CD14-positive monocyte (primary cell): ENCODE data around the gene AGFG1. TPM values are rescaled to one million over a fixed set of nuclear protein-coding genes. Genes with fewer than 3 reads are reported as not detected.

ENCODE experiments used
- DNase-seq, 3 donors: peaks; one replicate each; pipeline ENCODE4 v3.0.0-alpha.2; 2011 to 2022
- H2AFZ ChIP-seq: 2 replicates; pipeline ENCODE4 v1.6.0; 2012; ENCODE audit warnings: mild to moderate bottlenecking, low read depth, low read length, inconsistent platforms; ENCODE audit not compliant: insufficient read depth, poor library complexity, severe bottlenecking
- H3K27ac ChIP-seq, 2 donors: 1 replicate in 1 of 2; 2 replicates in 1 of 2; pipeline ENCODE4 v1.5.1; 2012 to 2013; ENCODE audit warnings: low read length in 2 of 2, control low read depth in 1 of 2, inconsistent platforms in 1 of 2, low read depth in 1 of 2, mild to moderate bottlenecking in 1 of 2
- H3K27me3 ChIP-seq, 2 donors: one replicate each; pipeline versions ENCODE4 v1.6.0 to v1.6.1; 2011 to 2013; ENCODE audit warnings: low read length in 2 of 2; ENCODE audit not compliant: control insufficient read depth in 2 of 2, insufficient read depth in 2 of 2
- H3K36me3 ChIP-seq, 2 donors: replicated peaks in 1 of 2; 1 replicate in 1 of 2; 2 replicates in 1 of 2; pipeline versions ENCODE4 v1.5.1 to v1.6.1; 2012 to 2013; ENCODE audit warnings: low read length in 2 of 2, control low read depth in 1 of 2, inconsistent platforms in 1 of 2, mild to moderate bottlenecking in 1 of 2; ENCODE audit not compliant: insufficient read depth in 2 of 2, control insufficient read depth in 1 of 2
- H3K4me1 ChIP-seq, 2 donors: 1 replicate in 1 of 2; 2 replicates in 1 of 2; pipeline versions ENCODE4 v1.5.1 to v1.6.1; 2012 to 2013; ENCODE audit warnings: low read length in 2 of 2, control low read depth in 1 of 2, inconsistent platforms in 1 of 2, mild to moderate bottlenecking in 1 of 2, moderate library complexity in 1 of 2; ENCODE audit not compliant: insufficient read depth in 2 of 2, control insufficient read depth in 1 of 2
- H3K4me2 ChIP-seq: replicated peaks from 2 replicates; pipeline ENCODE3; 2012; ENCODE audit warnings: low read length, moderate library complexity, mild to moderate bottlenecking; ENCODE audit not compliant: poor library complexity, severe bottlenecking; ENCODE audit errors: extremely low read depth
- H3K4me3 ChIP-seq, 3 experiments: fragments of 200-600 bp in 1 of 3; sonication (generic) in 1 of 3; replicated peaks in 1 of 3; 1 replicate in 2 of 3; 2 replicates in 1 of 3; pipeline ENCODE4 v1.5.1; 2011 to 2013; ENCODE audit warnings: low read length in 3 of 3, mild to moderate bottlenecking in 3 of 3, control low read depth in 2 of 3, low read depth in 2 of 3, inconsistent platforms in 1 of 3, moderate library complexity in 1 of 3
- H3K79me2 ChIP-seq: 2 replicates; pipeline ENCODE4 v1.6.0; 2012; ENCODE audit warnings: mild to moderate bottlenecking, control low read depth, inconsistent platforms, low read length, moderate library complexity; ENCODE audit not compliant: insufficient read depth
- H3K9ac ChIP-seq: 2 replicates; pipeline ENCODE4 v1.6.0; 2017; ENCODE audit warnings: low read length, mild to moderate bottlenecking; ENCODE audit not compliant: insufficient read depth, poor library complexity, severe bottlenecking
- H3K9me3 ChIP-seq, 2 donors: replicated peaks in 1 of 2; 1 replicate in 1 of 2; 2 replicates in 1 of 2; pipeline versions ENCODE4 v1.5.1 to v1.6.1; 2012 to 2013; ENCODE audit warnings: low read length in 2 of 2, control low read depth in 1 of 2; ENCODE audit not compliant: control insufficient read depth in 1 of 2, insufficient read depth in 1 of 2
- H4K20me1 ChIP-seq: 2 replicates; pipeline ENCODE4 v1.6.0; 2012; ENCODE audit warnings: mild to moderate bottlenecking, low read length, control low read depth, moderate library complexity; ENCODE audit not compliant: insufficient read depth
- H3K27ac Mint-ChIP-seq, 7 donors: one replicate each; pipeline ENCODE4 v1.8.0; 2020; ENCODE audit warnings: mild to moderate bottlenecking in 7 of 7, mixed read lengths in 7 of 7, moderate library complexity in 6 of 7, inconsistent platforms in 2 of 7
- H3K27me3 Mint-ChIP-seq, 3 donors: one replicate each; pipeline ENCODE4 v1.8.0; 2021 to 2022; ENCODE audit warnings: low read depth in 3 of 3, mild to moderate bottlenecking in 3 of 3, mixed read lengths in 3 of 3, moderate library complexity in 3 of 3, inconsistent platforms in 1 of 3
- H3K36me3 Mint-ChIP-seq, 2 donors: one replicate each; pipeline ENCODE4 v1.8.0; 2020; ENCODE audit warnings: mixed read lengths in 2 of 2, inconsistent platforms in 1 of 2, mild to moderate bottlenecking in 1 of 2
- H3K4me1 Mint-ChIP-seq: one replicate; pipeline ENCODE4 v1.8.0; 2020; ENCODE audit warnings: mild to moderate bottlenecking, mixed read lengths
- H3K4me3 Mint-ChIP-seq, 2 donors: one replicate each; pipeline ENCODE4 v1.8.0; 2020; ENCODE audit warnings: mild to moderate bottlenecking in 2 of 2, mixed read lengths in 2 of 2, moderate library complexity in 1 of 2
- H3K9me3 Mint-ChIP-seq, 7 donors: one replicate each; pipeline ENCODE4 v1.8.0; 2020 to 2022; ENCODE audit warnings: mixed read lengths in 7 of 7, mild to moderate bottlenecking in 6 of 7, moderate library complexity in 6 of 7, inconsistent platforms in 2 of 7
- WGBS: methylation state at CpG from one replicate; pipeline ENCODE4 v1.1.5; 2013; ENCODE audit warnings: missing lambda C conversion rate; ENCODE audit not compliant: insufficient coverage; 5-methylcytosine and 5-hydroxymethylcytosine counted together
- intact Hi-C, 2 donors: fragments of 100-400 bp; cut with micrococcal nuclease; formaldehyde crosslinking; loops; one replicate each; pipeline versions ENCODE4 v1.15.0 to v1.15.1; 2023
- polyA plus RNA-seq, 3 donors: library from polyadenylated mRNA; depleted of rRNA in 1 of 3; unstranded in 2 of 3; stranded (reverse) in 1 of 3; fragments of 300-500 nt in 2 of 3; fragments of >200 nt in 1 of 3; fragmentation: Illumina TruSeq in 2 of 3; gene quantifications; 1 replicate in 2 of 3; 2 replicates in 1 of 3; pipeline ENCODE4 v1.2.3, GENCODE V29; 2012 to 2021
- TF ChIP-seq, protein P1 (sequence below): fragments of 200-600 bp; IDR thresholded peaks from one replicate; pipeline ENCODE4 v1.8.0; 2022; ENCODE audit warnings: antibody characterized with exemption, mild to moderate bottlenecking

The AGFG1 gene
- polyA plus RNA-seq, 3 donors = 17.3 to 76.1 (median 56.9) TPM

DNA sequence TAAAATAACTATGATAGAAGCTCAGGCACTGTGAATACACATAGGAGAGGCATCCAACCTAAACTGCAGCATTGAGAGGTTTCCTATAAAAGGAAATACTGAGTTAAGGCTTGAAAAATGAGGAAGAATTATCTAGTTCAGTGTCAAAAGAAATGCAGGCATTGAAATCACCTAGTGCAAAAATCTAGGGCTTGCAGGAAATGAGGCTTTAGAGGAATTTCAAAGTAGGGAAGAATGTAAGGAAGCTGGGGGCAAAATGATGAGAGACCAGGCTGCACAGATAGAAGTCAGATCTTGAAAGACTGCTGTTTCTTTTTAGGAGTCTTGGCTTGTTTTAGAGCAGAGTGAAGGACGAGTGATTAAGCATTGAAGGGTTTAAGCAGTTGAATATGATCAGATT lies 98.7 kb downstream of the AGFG1 start:
- Histone ChIP-seq H3K27me3 (no peaks in the 10 kb centered on the region), H3K9me3 (no peaks in the 10 kb centered on the region), H3K4me2 (no peak overlapping the region), H3K27ac (no peak overlapping the region), H4K20me1 (peaks cover 16% of the 10 kb centered on the region), H3K4me3 (no peak overlapping the region), H3K79me2 (no peaks in the 10 kb centered on the region), H3K36me3 (peaks cover 0 to 6% of the 10 kb centered on the region in 2 donors), H3K4me1 (no peaks in the 10 kb centered on the region), H3K9ac (no peak overlapping the region), H2AFZ (no peak overlapping the region)
- DNase-seq = no peak
- WGBS = 71% methylated on average over 1 of the region's 1 CpG
- H3K4me3 Mint-ChIP-seq = no peak overlapping the region
- H3K27ac Mint-ChIP-seq = no peak overlapping the region
- no peaks in the 10 kb centered on the region for H3K4me1 Mint-ChIP-seq
- TF ChIP-seq, protein P1, sequence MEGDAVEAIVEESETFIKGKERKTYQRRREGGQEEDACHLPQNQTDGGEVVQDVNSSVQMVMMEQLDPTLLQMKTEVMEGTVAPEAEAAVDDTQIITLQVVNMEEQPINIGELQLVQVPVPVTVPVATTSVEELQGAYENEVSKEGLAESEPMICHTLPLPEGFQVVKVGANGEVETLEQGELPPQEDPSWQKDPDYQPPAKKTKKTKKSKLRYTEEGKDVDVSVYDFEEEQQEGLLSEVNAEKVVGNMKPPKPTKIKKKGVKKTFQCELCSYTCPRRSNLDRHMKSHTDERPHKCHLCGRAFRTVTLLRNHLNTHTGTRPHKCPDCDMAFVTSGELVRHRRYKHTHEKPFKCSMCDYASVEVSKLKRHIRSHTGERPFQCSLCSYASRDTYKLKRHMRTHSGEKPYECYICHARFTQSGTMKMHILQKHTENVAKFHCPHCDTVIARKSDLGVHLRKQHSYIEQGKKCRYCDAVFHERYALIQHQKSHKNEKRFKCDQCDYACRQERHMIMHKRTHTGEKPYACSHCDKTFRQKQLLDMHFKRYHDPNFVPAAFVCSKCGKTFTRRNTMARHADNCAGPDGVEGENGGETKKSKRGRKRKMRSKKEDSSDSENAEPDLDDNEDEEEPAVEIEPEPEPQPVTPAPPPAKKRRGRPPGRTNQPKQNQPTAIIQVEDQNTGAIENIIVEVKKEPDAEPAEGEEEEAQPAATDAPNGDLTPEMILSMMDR = no peak
- H3K27me3 Mint-ChIP-seq = peaks cover 0 to 9% (median 2%) of the 10 kb centered on the region in 3 donors
- H3K9me3 Mint-ChIP-seq = no peaks in the 10 kb centered on the region
- H3K36me3 Mint-ChIP-seq = peaks cover 4 to 5% of the 10 kb centered on the region in 2 donors
- intact Hi-C loops = no loop called here

DNA sequence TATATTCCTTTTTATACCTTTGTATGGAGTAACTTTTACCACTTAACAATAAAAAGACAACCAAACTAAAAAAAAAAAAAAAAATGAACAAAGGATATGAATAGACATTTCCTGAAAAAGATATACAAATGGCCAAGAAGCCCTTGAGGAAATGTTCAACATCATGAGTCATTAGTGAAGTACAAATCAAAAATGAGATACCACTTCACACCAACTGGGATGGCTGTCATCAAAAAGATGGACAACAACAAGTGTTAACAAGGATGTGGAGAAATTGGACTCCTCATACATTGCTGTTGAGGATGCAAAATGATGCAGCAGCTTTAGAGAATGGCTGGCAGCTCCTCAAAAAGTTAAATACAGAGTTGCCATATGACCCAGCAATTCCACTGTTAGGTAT lies 104.2 kb downstream of the AGFG1 start:
- intact Hi-C loops = no loop called here
- Histone ChIP-seq H3K4me2 (no peak overlapping the region), H3K4me1 (no peaks in the 10 kb centered on the region), H4K20me1 (no peaks in the 10 kb centered on the region), H3K9me3 (no peaks in the 10 kb centered on the region), H3K36me3 (no peaks in the 10 kb centered on the region), H3K79me2 (no peaks in the 10 kb centered on the region), H3K27me3 (no peaks in the 10 kb centered on the region), H3K27ac (no peak overlapping the region), H3K9ac (no peak overlapping the region), H3K4me3 (no peak overlapping the region), H2AFZ (no peak overlapping the region)
- Mint-ChIP-seq H3K27me3 (peaks cover 0 to 11% (median 2%) of the 10 kb centered on the region in 3 donors), H3K27ac (no peak overlapping the region), H3K4me3 (no peak overlapping the region), H3K4me1 (no peaks in the 10 kb centered on the region), H3K36me3 (no peaks in the 10 kb centered on the region), H3K9me3 (no peaks in the 10 kb centered on the region)
- no peak for DNase-seq
- TF ChIP-seq, protein P1 = no peak
